GM10266 (cell line): ENCODE results near the gene ADRA2A.

ENCODE experiments used
- DNase-seq: peaks from one replicate; pipeline ENCODE4 v3.0.0; 2012; ENCODE audit errors: extremely low spot score
- CTCF ChIP-seq: IDR thresholded peaks from 2 replicates; pipeline ENCODE4 v1.5.1; 2012; ENCODE audit warnings: mild to moderate bottlenecking, low read depth; ENCODE audit not compliant: control insufficient read depth, insufficient read depth; ENCODE audit errors: missing control alignments

The ADRA2A gene

GRCh38 chr10:111078505-111079185 is 1.8 kb downstream of the ADRA2A start:
- DNase-seq = no peak
- no peak for TF ChIP-seq CTCF

GRCh38 chr10:111079241-111079760 is 2.5 kb downstream of the ADRA2A start:
- no peak for TF ChIP-seq CTCF
- DNase-seq = no peak

- no peak for TF ChIP-seq CTCF
- DNase-seq = no peak
Measured at GRCh38 chr10:111079781-111080180, 3.0 kb downstream of the ADRA2A start.

- no peak for DNase-seq
- TF ChIP-seq CTCF = no peak
Measured at GRCh38 chr10:111080224-111080623, 3.4 kb downstream of the ADRA2A start.

GRCh38 chr10:111081595-111081994 is 4.8 kb downstream of the ADRA2A start:
- no peak for DNase-seq
- no peak for TF ChIP-seq CTCF

- no peak for TF ChIP-seq CTCF
- no peak for DNase-seq
Measured at GRCh38 chr10:111082102-111082975, 5.5 kb downstream of the ADRA2A start.
